AG04450 (cell line): ENCODE data around the gene ALDH1L2. TPM values are rescaled to one million over a fixed set of nuclear protein-coding genes. Genes with fewer than 3 reads are reported as not detected.

Experiments used
- CTCF ChIA-PET: fragments of 300-600, 350-600 bp; formaldehyde crosslinking; extraction: SDS; loops from one replicate; lab custom pipeline; 2022; ENCODE audit warnings: antibody characterized with exemption, inconsistent platforms; lab: Charles Lee
- POLR2A ChIA-PET: fragments of 350-600 bp; formaldehyde crosslinking; extraction: SDS; loops from one replicate; lab custom pipeline; 2021; ENCODE audit warnings: antibody characterized with exemption, inconsistent platforms; lab: Yijun Ruan, JAX
- DNase-seq: peaks from one replicate; pipeline ENCODE4 v3.0.0-alpha.2; 2011; ENCODE audit warnings: low read depth, low spot score
- H3K27ac ChIP-seq: one replicate; pipeline ENCODE4 v1.5.1; 2012; ENCODE audit warnings: low read depth, low read length, control low read depth
- H3K27me3 ChIP-seq: one replicate; pipeline ENCODE4 v1.6.0; 2012; ENCODE audit warnings: low read length; ENCODE audit not compliant: control insufficient read depth, insufficient read depth
- H3K4me3 ChIP-seq: 2 replicates; pipeline ENCODE4 v1.5.1; 2011; ENCODE audit warnings: mild to moderate bottlenecking, low read depth, low read length, control low read depth
- H3K9me3 ChIP-seq: 2 replicates; pipeline ENCODE4 v1.5.1; 2012; ENCODE audit warnings: low read length; ENCODE audit not compliant: control insufficient read depth, insufficient read depth
- polyA plus RNA-seq: library from polyadenylated mRNA; depleted of rRNA; stranded (reverse); fragments of >200 nt; gene quantifications from 2 replicates; pipeline ENCODE4 v1.2.3, GENCODE V29; 2011
- TF ChIP-seq, protein P1 (sequence below): IDR thresholded peaks from 2 replicates; pipeline ENCODE4 v1.5.1; 2011; ENCODE audit warnings: low read depth, low read length, control low read depth, inconsistent platforms

The ALDH1L2 gene
- polyA plus RNA-seq, 1 experiment, result 116 TPM

DNA sequence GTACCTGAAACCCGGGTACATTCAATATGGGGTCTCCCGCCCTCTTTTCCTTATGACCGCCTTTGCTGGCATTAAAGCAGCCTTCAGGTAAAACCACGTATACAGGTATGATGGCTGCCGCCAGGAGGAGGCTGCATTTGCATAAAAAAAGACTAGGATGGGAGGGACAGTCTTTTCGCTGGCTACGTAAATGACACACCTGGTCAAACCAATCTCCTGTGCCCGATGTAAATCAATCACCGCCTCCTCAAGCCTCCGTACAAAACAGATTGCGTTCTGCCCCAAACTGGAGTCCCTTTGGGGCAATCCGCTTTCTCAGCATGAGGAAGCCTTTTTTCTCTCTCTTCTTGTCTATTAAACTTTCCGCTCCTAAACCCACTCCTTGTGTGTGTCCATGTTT is 8.1 kb upstream of the ALDH1L2 start:
- H3K4me3 ChIP-seq, result no peak overlapping the region
- TF ChIP-seq, protein P1, sequence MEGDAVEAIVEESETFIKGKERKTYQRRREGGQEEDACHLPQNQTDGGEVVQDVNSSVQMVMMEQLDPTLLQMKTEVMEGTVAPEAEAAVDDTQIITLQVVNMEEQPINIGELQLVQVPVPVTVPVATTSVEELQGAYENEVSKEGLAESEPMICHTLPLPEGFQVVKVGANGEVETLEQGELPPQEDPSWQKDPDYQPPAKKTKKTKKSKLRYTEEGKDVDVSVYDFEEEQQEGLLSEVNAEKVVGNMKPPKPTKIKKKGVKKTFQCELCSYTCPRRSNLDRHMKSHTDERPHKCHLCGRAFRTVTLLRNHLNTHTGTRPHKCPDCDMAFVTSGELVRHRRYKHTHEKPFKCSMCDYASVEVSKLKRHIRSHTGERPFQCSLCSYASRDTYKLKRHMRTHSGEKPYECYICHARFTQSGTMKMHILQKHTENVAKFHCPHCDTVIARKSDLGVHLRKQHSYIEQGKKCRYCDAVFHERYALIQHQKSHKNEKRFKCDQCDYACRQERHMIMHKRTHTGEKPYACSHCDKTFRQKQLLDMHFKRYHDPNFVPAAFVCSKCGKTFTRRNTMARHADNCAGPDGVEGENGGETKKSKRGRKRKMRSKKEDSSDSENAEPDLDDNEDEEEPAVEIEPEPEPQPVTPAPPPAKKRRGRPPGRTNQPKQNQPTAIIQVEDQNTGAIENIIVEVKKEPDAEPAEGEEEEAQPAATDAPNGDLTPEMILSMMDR, result no peak
- DNase-seq, result no peak
- peaks cover 8% of the 10 kb centered on the region for H3K27me3 ChIP-seq
- ChIA-PET CTCF (interaction anchor here (1.8 kb wide), 1 partner anchor 9 kb away, joined by 5 read pairs; no protein-coding TSS in a partner anchor), POLR2A (no interaction called here)
- no peak overlapping the region for H3K27ac ChIP-seq
- peaks cover 3% of the 10 kb centered on the region; the same call in 1 of the 2 replicates for H3K9me3 ChIP-seq

DNA sequence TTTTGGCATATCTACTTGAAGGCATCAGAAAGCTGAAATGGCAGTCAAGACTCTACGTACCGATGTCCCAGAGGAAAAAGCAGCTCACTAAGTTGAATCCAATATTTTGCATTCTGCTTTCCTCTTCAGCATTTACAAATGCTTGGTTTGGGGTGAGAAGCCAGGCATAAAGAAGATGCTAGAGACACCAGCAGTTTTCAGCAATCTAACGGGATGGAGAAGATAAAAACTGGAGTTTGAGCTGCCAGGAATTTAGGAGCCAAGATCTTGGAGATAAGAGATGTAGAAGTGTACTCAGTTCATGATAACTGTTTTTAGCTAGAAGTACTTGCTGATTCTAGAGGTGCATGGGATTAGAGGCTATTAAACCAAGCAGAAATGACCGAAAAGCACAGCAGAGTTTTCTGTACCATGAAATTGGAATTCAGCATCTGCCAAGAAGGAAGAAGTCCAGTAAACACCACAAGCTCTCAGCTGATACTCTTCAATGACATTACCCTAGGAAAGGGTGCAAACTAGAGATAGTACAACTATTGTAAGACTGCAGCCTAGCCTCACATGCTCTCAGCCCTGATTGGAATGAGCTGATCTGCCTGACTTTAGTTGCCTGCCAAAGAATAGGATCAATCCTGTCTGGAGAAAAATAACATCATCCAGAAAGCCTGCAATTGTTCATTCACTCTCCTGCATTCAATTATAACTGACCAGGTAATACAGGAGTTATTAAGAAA is 7.4 kb upstream of the ALDH1L2 start:
- ChIA-PET CTCF (interaction anchor here (0.6 to 1.8 kb wide), 2 partner anchors 10 to 46 kb away, joined by 5 to 10 read pairs; no protein-coding TSS in a partner anchor), POLR2A (interaction anchor here (0.6 to 1.2 kb wide), 2 partner anchors 16 to 328 kb away, joined by 3 read pairs; partner anchors contain the start of gene WASHC4)
- Histone ChIP-seq H3K27ac (no peak overlapping the region), H3K27me3 (peaks cover 8% of the 10 kb centered on the region), H3K4me3 (no peak overlapping the region), H3K9me3 (peaks cover 3% of the 10 kb centered on the region; the same call in 1 of the 2 replicates)
- DNase-seq, result no peak
- TF ChIP-seq, protein P1, result no peak

DNA sequence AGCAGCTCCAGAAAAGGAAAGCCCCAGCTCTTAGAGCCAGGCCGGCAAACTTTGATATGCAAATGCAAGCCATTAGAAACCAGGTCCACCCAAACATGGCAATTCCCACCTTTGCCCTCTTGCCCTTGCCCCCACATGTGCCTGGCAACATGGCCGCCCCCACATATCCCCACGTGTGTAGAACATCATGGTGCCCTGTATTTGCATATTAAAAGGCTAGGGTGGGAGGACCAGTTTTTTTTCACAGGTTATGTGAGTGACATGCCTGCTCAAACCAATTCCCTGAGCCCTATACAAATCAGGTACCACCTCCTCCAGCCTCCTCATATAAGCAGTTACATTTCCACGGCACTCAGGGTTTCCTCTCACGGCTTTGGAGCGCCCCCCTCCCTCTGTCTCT is 6.1 kb upstream of the ALDH1L2 start:
- CTCF ChIA-PET, result no interaction called here
- no peak for DNase-seq
- Histone ChIP-seq H3K27ac (no peak overlapping the region), H3K9me3 (peaks cover 7% of the 10 kb centered on the region), H3K4me3 (no peak overlapping the region), H3K27me3 (peaks cover 8% of the 10 kb centered on the region)
- TF ChIP-seq, protein P1, result no peak
- POLR2A ChIA-PET, result no interaction called here

DNA sequence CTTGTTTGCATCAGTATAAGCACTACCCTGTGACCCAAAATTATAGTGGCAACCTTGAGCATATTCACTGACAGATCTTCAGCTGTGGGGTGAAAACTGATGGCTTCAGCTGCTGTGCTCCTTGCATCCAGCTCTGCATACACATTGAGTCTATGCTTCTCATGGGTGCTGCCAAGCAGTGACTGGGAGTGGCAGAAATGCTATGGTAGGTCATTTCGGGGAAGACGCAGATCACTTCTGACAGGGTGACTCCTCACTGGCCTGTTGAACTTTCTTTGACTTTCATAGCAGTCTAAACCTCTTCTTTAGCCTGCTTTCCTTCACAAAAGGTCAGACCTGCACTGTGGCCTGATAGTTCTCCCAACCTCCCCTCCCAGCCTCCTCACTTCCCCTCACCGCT is 5.6 kb upstream of the ALDH1L2 start:
- ChIA-PET CTCF (no interaction called here), POLR2A (no interaction called here)
- no peak for DNase-seq
- TF ChIP-seq, protein P1, result no peak
- Histone ChIP-seq H3K4me3 (no peak overlapping the region), H3K9me3 (peaks cover 8% of the 10 kb centered on the region), H3K27ac (no peak overlapping the region), H3K27me3 (peaks cover 8% of the 10 kb centered on the region)

GRCh38 chr12:105085501-105085900 is 1.2 kb upstream of the ALDH1L2 start:
- ChIA-PET POLR2A (no interaction called here), CTCF (interaction anchor here (1.1 kb wide), 1 partner anchor 704 kb away, joined by 3 read pairs; no protein-coding TSS in a partner anchor)
- TF ChIP-seq, protein P1, result no peak
- H3K27ac ChIP-seq, result no peak overlapping the region
- no peak for DNase-seq
- no peaks in the 10 kb centered on the region for H3K27me3 ChIP-seq
- peaks cover 10% of the 10 kb centered on the region; the same call in 1 of the 2 replicates for H3K9me3 ChIP-seq
- no peak overlapping the region for H3K4me3 ChIP-seq
